ENCODE data around the gene PRND. TPM values are rescaled to one million over a fixed set of nuclear protein-coding genes. Genes with fewer than 3 reads are reported as not detected.

Gene PRND
- total RNA-seq, 1 experiment from 2014 or later, result 0.04 TPM

DNA sequence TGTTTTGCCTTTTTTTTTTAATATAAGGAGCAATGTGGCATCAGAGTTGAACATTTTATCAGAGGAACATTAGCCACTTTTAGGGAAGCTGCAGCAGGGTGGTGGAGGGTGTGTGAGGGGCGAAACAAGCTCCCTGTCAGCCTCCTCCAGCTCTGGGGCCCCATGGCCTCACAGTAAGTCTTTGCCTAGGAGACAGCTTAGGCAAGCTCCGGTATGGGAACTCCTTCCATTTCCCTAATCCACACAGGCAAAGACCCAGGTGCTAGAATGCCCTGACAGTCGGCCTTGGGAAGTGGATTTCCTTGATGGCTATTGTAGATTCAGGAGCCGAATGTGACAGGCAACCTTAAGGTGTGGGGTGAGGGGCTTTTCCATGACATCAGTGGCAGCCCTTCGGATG, 862 bp downstream of the PRND start:
- H3K9ac ChIP-seq (ENCODE audit: extremely low read depth, insufficient read length, low read length), result no peak overlapping the region

More for the DNA sequence above, 862 bp downstream of the PRND start:
- Histone ChIP-seq H4K91ac (ENCODE audit: insufficient read length, low read depth, low read length) (no peak overlapping the region), H2BK12ac (ENCODE audit: insufficient read length, low read depth, low read length) (no peak overlapping the region), H2BK20ac (ENCODE audit: low read depth, low read length, poor library complexity, severe bottlenecking) (no peak overlapping the region), H3K4ac (ENCODE audit: low read depth, low read length) (no peak overlapping the region), H2AFZ (ENCODE audit: low read length) (no peak overlapping the region), H3K27me3 (ENCODE audit: insufficient read depth, low read length) (no peaks in the 10 kb centered on the region), H4K8ac (replicated peaks; ENCODE audit: insufficient read length, low read depth, low read length) (no peak overlapping the region), H3K14ac (ENCODE audit: insufficient read depth, low read length) (no peak overlapping the region), H3K56ac (ENCODE audit: insufficient read length, low read depth, low read length) (no peak overlapping the region), H2AK5ac (ENCODE audit: insufficient read length, low read length) (no peak overlapping the region), H3K27ac (ENCODE audit: insufficient read length, low read depth, low read length) (no peak overlapping the region), H3K23ac (ENCODE audit: insufficient read length, low read depth, low read length) (no peak overlapping the region), H4K5ac (ENCODE audit: insufficient read length, low read depth, low read length) (no peak overlapping the region), H3K4me1 (ENCODE audit: insufficient read depth, low read length) (no peaks in the 10 kb centered on the region), H3K79me2 (ENCODE audit: insufficient read depth, low read length) (no peaks in the 10 kb centered on the region), H3K79me1 (ENCODE audit: insufficient read depth, low read depth, low read length, poor library complexity, severe bottlenecking) (no peaks in the 10 kb centered on the region), H3K9me3 (ENCODE audit: control insufficient read depth, low read depth, low read length) (no peaks in the 10 kb centered on the region), H2BK5ac (ENCODE audit: insufficient read length, low read length) (no peak overlapping the region), H3T11ph (ENCODE audit: low read length) (no peak overlapping the region), H3K23me2 (ENCODE audit: insufficient read length, low read depth, low read length, poor library complexity, severe bottlenecking) (no peaks in the 10 kb centered on the region), H3K4me2 (ENCODE audit: insufficient read depth, insufficient read length, low read length) (no peak overlapping the region), H4K20me1 (ENCODE audit: control insufficient read depth, insufficient read depth, insufficient read length) (no peaks in the 10 kb centered on the region), H2BK120ac (ENCODE audit: low read depth, low read length, poor library complexity, severe bottlenecking) (no peak overlapping the region), H3K18ac (ENCODE audit: insufficient read length, low read depth, low read length) (no peak overlapping the region), H2BK15ac (ENCODE audit: low read depth, low read length) (no peak overlapping the region)
- no peaks in the 10 kb centered on the region; a peak in 1 of 7 replicates for H3K36me3 Mint-ChIP-seq (ENCODE audit: insufficient read depth in 1 of 3, low read depth in 3 of 3)
- H3K27me3 Mint-ChIP-seq (ENCODE audit: low read depth), result peaks cover 8% of the 10 kb centered on the region
- no peak overlapping the region for H3K27ac Mint-ChIP-seq
- peaks cover 25 to 30% of the 10 kb centered on the region in 2 experiments for H3K4me1 Mint-ChIP-seq
- H3K9me3 Mint-ChIP-seq, result peaks cover 0 to 3% of the 10 kb centered on the region in 2 experiments; a peak in 1 of 5 replicates
- no peak overlapping the region for H3K4me3 Mint-ChIP-seq
- TF ChIP-seq CTCF (conservative IDR thresholded peaks at IDR 0.05), result no peak
- DNase-seq, result no peak
- WGBS (ENCODE audit: extremely low coverage, insufficient read length, low lambda C conversion rate), result no CpG with 5 or more reads among the region's 5 CpGs
